Upper lobe of left lung (tissue), 6 donors: Measurements from ENCODE around the gene AGAP3. TPM values are rescaled to one million over a fixed set of nuclear protein-coding genes. Genes with fewer than 3 reads are reported as not detected.

ENCODE experiments used
- ATAC-seq, 2 donors: fragments of 200-7000 bp; cut with Tn5 transposase; one replicate each; pipeline ENCODE4 v1.9.1; 2022; ENCODE audit warnings: mild to moderate bottlenecking in 2 of 2, moderate library complexity in 2 of 2; ENCODE audit not compliant: low FRiP score in 2 of 2
- DNase-seq, 2 donors: peaks; one replicate each; pipeline ENCODE4 v3.0.0-alpha.2; 2019 to 2020
- H3K27ac ChIP-seq, 4 donors: fragments of 200-600 bp; sonication (generic); one replicate each; pipeline ENCODE4 v1.5.1; 2016 to 2019
- H3K27me3 ChIP-seq, 4 donors: fragments of 200-600 bp; sonication (generic); one replicate each; pipeline ENCODE4 v1.5.1; 2017 to 2019
- H3K36me3 ChIP-seq, 4 donors: fragments of 200-600 bp; sonication (generic); one replicate each; pipeline ENCODE4 v1.5.1; 2016 to 2019
- H3K4me1 ChIP-seq, 4 donors: fragments of 200-600 bp; sonication (generic); one replicate each; pipeline ENCODE4 v1.5.1; 2018 to 2019
- H3K4me3 ChIP-seq, 4 donors: fragments of 200-600 bp; sonication (generic); one replicate each; pipeline ENCODE4 v1.5.1; 2017 to 2019; ENCODE audit warnings: mild to moderate bottlenecking in 2 of 4, moderate library complexity in 1 of 4
- H3K9me3 ChIP-seq, 4 donors: fragments of 200-600 bp; sonication (generic); one replicate each; pipeline ENCODE4 v1.5.1; 2018 to 2019
- EP300 ChIP-seq, 4 donors: sonication (generic); formaldehyde crosslinking; IDR thresholded peaks; one replicate each; pipeline ENCODE4 v1.5.1; 2017; ENCODE audit warnings: antibody characterized with exemption in 4 of 4, control low read depth in 2 of 4
- POLR2A ChIP-seq, 4 donors: fragments of 450-650 bp; IDR thresholded peaks; one replicate each; pipeline ENCODE4 v1.5.1; 2016 to 2017; ENCODE audit warnings: antibody characterized with exemption in 4 of 4, mild to moderate bottlenecking in 2 of 4
- POLR2AphosphoS5 ChIP-seq, 2 donors: sonication (generic); formaldehyde crosslinking; IDR thresholded peaks; one replicate each; pipeline ENCODE4 v1.5.1; 2017; ENCODE audit warnings: antibody characterized with exemption in 2 of 2
- WGBS, 2 donors: methylation state at CpG; one replicate each; pipeline ENCODE4 v1.1.5; 2017 to 2018; 5-methylcytosine and 5-hydroxymethylcytosine counted together
- total RNA-seq, 6 donors: library from RNA; depleted of rRNA in 4 of 6; stranded (reverse); fragments of >200 nt in 4 of 6; gene quantifications; one replicate each; pipeline versions ENCODE4 v1.1.0 to v1.2.1, GENCODE V29; 2016 to 2021
- TF ChIP-seq, protein P1 (sequence below), 6 experiments: fragments of 450-650 bp in 4 of 6; fragments of 200-600 bp in 2 of 6; sonication (generic) in 2 of 6; IDR thresholded peaks; one replicate each; pipeline ENCODE4 v1.5.1; 2016 to 2019; ENCODE audit warnings: antibody characterized with exemption in 6 of 6
- donor health status: DM: no; HTN: no; CAD: no; lungs with moderate emphysema.
- donor health status: DM: no; HTN: yes; CAD: no; lungs with severe emphysema.

Gene AGAP3
- total RNA-seq, 6 donors from 2014 or later = 122 to 350 (median 182) TPM

GRCh38 chr7:151086802-151087244 lies 548 bp downstream of the AGAP3 start:
- peaks cover 65 to 80% (median 73%) of the 10 kb centered on the region in 4 donors for H3K4me1 ChIP-seq
- TF ChIP-seq POLR2A (IDR thresholded peaks at IDR 0.05) = no peak
- TF ChIP-seq POLR2AphosphoS5 (IDR thresholded peaks at IDR 0.05) = no peak
- TF ChIP-seq, protein P1, sequence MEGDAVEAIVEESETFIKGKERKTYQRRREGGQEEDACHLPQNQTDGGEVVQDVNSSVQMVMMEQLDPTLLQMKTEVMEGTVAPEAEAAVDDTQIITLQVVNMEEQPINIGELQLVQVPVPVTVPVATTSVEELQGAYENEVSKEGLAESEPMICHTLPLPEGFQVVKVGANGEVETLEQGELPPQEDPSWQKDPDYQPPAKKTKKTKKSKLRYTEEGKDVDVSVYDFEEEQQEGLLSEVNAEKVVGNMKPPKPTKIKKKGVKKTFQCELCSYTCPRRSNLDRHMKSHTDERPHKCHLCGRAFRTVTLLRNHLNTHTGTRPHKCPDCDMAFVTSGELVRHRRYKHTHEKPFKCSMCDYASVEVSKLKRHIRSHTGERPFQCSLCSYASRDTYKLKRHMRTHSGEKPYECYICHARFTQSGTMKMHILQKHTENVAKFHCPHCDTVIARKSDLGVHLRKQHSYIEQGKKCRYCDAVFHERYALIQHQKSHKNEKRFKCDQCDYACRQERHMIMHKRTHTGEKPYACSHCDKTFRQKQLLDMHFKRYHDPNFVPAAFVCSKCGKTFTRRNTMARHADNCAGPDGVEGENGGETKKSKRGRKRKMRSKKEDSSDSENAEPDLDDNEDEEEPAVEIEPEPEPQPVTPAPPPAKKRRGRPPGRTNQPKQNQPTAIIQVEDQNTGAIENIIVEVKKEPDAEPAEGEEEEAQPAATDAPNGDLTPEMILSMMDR (IDR thresholded peaks at IDR 0.05) = no peak
- TF ChIP-seq EP300 (IDR thresholded peaks at IDR 0.05) = no peak

DNA sequence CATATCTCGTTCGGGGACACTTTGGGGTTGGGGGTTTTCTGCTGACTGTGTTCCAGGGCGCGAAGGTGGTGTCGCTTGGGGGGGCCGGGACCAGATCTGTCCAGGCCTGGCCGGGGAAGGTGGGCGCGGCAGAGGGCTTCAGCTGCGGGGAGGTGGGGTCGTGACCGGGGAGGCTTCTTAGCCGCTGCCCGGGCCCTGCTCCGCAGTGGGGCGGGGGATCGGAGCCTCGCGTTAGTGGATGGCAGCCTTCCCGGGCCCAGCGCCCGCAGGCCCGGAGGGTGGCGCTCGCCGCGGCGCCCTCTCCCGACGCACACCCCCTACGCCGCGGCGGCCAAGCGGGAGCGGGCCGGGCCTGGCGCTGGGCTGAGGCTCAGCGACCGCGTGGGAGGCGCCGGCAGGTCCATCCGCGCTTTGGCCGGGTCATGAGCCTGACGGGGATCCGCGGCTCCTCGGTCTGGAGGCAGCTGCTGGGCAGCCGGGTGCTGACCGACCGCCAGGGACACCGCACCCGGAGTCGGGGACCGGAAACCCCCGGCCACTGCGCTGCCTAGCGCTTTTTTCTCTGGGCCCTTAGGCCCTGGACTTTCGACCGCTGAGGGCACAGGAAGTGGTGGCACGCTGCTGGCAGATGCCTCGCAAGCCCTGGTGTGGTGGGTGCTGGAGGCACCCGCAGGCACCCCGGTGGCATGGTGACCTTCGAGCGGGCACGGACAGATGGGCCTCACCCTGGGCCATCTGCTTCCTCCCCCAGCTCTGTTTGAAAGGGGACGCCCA lies 1.2 kb downstream of the AGAP3 start:
- H3K27ac ChIP-seq = peak overlapping the region; percentile 89 to 93 (median 91)
- no peaks in the 10 kb centered on the region for H3K27me3 ChIP-seq
- peak overlapping the region; percentile 70 to 83 (median 82) for H3K4me3 ChIP-seq
- H3K36me3 ChIP-seq = peaks cover 0 to 8% (median 2%) of the 10 kb centered on the region in 4 donors
- WGBS, 2 donors = 1 to 2% methylated on average over 33 to 38 of the region's 70 CpGs
- no peaks in the 10 kb centered on the region for H3K9me3 ChIP-seq
- ATAC-seq (peak; percentile 3 to 65), DNase-seq (peak; percentile 52 to 94)
- TF ChIP-seq, protein P1 (IDR thresholded peaks at IDR 0.05) = peak; percentile 15 to 56 (median 32)
- TF ChIP-seq POLR2AphosphoS5 (IDR thresholded peaks at IDR 0.05) = peak; percentile 5 to 9
- no peak for TF ChIP-seq EP300 (IDR thresholded peaks at IDR 0.05)
- peak in 1 of 4 donors; percentile 14 for TF ChIP-seq POLR2A (IDR thresholded peaks at IDR 0.05)
- peaks cover 61 to 80% (median 72%) of the 10 kb centered on the region in 4 donors for H3K4me1 ChIP-seq

More at GRCh38 chr7:151086802-151087244, 548 bp downstream of the AGAP3 start:
- Histone ChIP-seq H3K36me3 (peaks cover 0 to 2% (median 0%) of the 10 kb centered on the region in 4 donors), H3K27ac (peak overlapping the region; percentile 89 to 93 (median 91)), H3K9me3 (no peaks in the 10 kb centered on the region), H3K27me3 (no peaks in the 10 kb centered on the region), H3K4me3 (peak overlapping the region; percentile 70 to 83 (median 82))
- 0% methylated on average over 15 of the region's 56 CpGs for WGBS, 2 donors
- ATAC-seq (no peak), DNase-seq (peak in 1 of 2 donors; percentile 88)

GRCh38 chr7:151088019-151088855 lies 2.0 kb downstream of the AGAP3 start:
- H3K4me3 ChIP-seq = peak overlapping the region; percentile 70 to 83 (median 82)
- no peak for ATAC-seq
- H3K27ac ChIP-seq = peak overlapping the region; percentile 89 to 93 (median 91)
- TF ChIP-seq, protein P1 (IDR thresholded peaks at IDR 0.05) = no peak
- peak in 1 of 2 donors; percentile 47 for TF ChIP-seq POLR2AphosphoS5 (IDR thresholded peaks at IDR 0.05)
- TF ChIP-seq EP300 (IDR thresholded peaks at IDR 0.05) = peak in 1 of 4 donors; percentile 9
- peaks cover 57 to 83% (median 72%) of the 10 kb centered on the region in 4 donors for H3K4me1 ChIP-seq
- WGBS, 2 donors = 25 to 32% methylated on average over 15 to 16 of the region's 16 CpGs
- H3K36me3 ChIP-seq = peaks cover 0 to 8% (median 2%) of the 10 kb centered on the region in 4 donors
- DNase-seq = peak in 1 of 2 donors; percentile 54
- H3K9me3 ChIP-seq = no peaks in the 10 kb centered on the region
- no peaks in the 10 kb centered on the region for H3K27me3 ChIP-seq

GRCh38 chr7:151088856-151089699 lies 2.8 kb downstream of the AGAP3 start:
- peak overlapping the region; percentile 89 to 93 (median 91) for H3K27ac ChIP-seq
- no peaks in the 10 kb centered on the region for H3K27me3 ChIP-seq
- WGBS, 2 donors = 14 to 24% methylated on average over 28 to 30 of the region's 30 CpGs
- ATAC-seq (peak; percentile 71 to 83), DNase-seq (peak; percentile 82 to 87)
- H3K36me3 ChIP-seq = peaks cover 0 to 15% (median 2%) of the 10 kb centered on the region in 4 donors
- no peaks in the 10 kb centered on the region for H3K9me3 ChIP-seq
- peaks cover 51 to 78% (median 65%) of the 10 kb centered on the region in 4 donors for H3K4me1 ChIP-seq
- TF ChIP-seq, protein P1 (IDR thresholded peaks at IDR 0.05) = no peak
- TF ChIP-seq POLR2A (IDR thresholded peaks at IDR 0.05) (peak in 3 of 4 donors; percentile 23 to 66 (median 26)), EP300 (IDR thresholded peaks at IDR 0.05) (peak in 3 of 4 donors; percentile 55 to 65 (median 56)), POLR2AphosphoS5 (IDR thresholded peaks at IDR 0.05) (peak; percentile 88 to 89)
- H3K4me3 ChIP-seq = peak overlapping the region; percentile 19 to 83 (median 76)
